ENCODE data around the gene EBPL.
"Not testable (repeated sequence)": the region's sequence is repeated elsewhere in the genome, so short reads cannot be mapped to it uniquely, and the experiment has no call there.

EBPL gene

DNA sequence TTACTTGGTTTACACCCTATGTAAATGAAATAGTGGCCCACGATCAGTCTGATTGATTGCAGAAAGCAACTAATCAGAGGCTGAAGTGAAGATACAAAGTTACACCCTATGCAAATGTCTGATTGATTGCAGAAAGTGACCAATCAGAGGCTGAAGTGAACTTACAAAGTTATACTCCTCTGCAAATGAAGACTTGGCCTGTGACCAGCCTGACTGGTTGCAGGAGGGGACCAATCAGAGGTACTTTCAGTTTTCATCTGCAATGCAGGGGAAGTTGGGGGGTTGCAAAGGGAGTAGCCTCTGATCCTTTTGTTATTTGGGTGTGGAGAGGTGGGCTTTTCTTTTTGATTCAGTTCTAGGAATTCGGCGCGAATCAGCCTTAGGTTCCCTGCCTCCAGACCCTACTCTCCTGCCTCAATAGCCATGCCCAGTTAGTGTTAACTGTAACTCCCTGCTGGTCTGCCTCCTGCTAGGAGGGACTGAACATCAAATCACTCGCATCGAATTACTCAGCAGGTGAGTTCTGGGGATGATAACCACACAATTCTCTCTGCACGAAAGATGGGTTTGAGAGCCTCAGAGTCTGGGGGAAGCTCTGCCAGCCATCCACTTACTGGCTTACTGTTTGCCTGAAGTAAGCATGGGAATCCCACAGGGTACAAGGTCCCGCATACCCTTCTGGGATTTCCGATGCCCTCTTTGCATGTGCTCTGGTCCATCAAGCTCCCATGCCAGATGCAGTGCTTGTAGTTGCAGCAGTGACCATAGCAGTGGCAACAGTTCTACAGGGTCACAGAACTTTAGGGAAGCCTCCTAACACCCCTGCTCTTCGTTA lies 55.5 kb downstream of the EBPL start:
- no peak for DNase-seq (ENCODE audit: low read depth)

DNA sequence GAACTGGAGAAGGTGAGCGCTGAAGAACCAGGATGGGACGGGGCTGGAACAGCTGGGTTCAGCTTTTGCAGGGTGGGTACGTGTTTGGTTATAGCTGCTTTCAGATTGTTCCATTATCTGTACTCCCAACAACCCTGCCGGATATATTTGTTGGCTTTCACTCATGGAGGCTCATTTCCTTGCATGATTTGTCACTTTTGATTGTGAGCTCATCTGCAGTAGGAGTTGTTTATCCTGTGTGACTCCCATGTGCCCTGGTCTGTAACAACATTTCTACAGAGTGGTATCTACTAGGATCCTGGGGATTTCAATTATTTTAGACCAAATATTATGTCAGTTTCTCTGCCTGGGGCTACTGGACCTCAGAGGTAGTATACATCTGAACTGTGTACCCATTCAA lies 57.6 kb downstream of the EBPL start:
- no peak for DNase-seq (ENCODE audit: low read depth)

DNA sequence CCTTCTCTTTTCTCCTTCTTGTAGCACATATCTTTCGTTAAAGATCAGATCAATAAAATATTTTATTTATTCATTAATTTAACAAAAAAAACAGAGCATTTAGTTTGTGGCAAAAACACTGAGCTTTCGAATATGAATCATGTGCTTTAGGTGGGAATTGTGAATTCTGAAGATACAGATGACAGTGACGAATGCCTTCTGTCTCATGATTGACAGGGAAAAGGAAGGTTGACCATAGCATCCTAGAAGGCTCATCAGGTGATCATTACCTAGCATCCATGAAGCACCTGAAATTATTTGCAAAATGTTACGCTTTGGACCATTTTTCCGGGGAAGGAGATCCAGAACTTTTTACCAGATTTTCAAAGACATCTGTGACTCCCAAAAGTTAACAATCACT lies 59.1 kb downstream of the EBPL start:
- DNase-seq (ENCODE audit: low read depth) = no peak

DNA sequence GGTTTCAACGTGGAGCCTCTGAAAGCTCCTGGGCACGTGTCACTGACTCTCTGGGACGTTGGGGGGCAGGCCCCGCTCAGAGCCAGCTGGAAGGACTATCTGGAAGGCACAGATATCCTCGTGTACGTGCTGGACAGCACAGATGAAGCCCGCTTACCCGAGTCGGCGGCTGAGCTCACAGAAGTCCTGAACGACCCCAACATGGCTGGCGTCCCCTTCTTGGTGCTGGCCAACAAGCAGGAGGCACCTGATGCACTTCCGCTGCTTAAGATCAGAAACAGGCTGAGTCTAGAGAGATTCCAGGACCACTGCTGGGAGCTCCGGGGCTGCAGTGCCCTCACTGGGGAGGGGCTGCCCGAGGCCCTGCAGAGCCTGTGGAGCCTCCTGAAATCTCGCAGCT lies 60.7 kb downstream of the EBPL start:
- no peak for DNase-seq (ENCODE audit: low read depth)

DNA sequence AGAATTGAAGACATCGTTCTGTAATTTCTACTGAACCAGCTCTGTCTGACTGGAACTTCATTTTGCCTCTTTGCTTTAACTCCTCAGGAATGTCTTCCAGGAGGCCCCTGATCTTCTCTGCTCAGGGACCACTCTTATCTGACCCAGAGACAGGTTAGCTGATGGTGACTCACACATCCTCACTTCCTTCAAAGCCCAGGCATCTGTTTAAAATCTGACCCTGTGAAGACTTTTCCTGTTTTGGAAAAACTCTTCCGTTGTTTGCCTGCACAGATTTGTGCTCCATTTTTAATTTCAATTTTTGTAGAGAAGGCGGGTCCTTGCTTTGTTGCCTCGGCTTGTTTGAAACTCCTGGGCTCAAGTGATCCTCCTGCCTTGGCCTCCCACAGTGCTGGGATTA lies 61.3 kb downstream of the EBPL start:
- no peak for DNase-seq (ENCODE audit: low read depth)

DNA sequence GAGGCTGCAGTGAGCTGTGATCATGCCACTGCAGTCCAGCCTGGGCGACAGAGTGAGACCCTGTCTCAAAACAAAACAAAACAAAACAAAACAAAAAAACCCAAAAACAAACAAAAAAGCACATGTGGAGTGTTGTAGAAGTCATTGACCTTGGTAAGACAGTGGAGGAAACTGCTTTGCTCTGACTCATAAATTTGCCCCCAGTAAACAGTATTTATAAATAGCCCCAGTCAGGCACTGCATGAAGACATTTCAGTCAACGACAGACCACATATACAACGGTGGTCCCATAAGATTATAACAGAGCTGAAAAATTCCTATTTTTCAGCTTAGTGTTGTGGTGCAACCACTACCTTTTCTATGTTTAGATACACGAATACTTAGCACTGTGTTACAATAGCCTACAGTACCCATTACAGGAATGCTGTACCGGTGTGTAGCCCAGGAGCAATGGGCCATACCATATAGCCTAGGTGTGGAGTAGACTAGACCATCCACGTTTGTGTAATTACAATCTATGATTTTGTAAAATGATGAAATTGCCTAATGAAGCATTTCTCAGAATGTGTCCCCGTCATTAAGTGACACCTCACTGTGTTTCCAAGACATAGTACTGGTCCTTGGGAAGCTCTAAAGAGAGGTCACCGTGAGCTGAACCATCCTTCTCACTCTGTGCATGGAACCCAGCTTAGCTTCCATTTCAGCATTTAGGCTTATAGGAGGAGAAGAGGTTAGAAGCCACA lies 61.9 kb downstream of the EBPL start:
- no peak for DNase-seq (ENCODE audit: low read depth)

DNA sequence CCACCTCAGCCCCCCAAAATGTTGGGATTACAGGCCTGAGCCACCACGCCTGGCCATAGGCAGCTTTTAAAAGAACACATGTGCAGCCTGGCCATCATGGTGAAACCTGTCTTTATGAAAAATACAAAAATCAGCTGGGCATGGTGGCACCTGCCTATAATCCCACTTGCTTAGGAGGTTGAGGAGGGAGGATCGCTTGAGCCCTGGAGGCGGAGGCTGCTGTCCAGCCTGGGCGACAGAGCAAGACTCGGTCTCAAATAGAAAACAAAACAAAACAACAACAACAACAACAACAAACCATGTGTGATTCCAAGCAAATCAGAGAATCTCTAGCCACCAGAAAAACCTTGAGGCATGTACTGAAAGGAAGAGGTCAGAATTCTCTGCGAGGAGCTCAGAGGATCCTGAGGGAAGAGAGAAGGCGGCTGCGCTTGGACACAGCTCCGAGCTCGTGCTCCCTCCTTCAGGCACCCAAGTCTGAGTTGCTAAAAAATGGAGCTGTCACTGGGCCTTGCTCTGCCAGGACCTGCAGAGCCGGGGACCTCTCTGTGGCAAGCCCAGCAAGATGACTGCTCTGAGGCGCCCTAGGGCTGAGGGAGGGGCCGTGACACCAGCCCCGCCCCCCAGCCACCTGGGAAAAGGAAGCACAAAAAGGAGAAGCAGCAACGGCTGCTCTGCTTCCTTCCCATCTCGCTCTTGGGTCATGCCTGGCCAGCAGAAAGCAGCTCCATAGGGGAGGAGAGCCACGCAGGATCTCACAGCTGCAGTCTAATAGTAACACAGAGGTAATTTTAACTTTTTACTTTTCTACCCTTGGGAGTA lies 63.2 kb downstream of the EBPL start, which contains the start of gene ARL11:
ARL11 (plus strand) TSS at position 677 of the 822 bp plus-strand sequence. CDS start 1,941 bp downstream, outside the sequence.
- peak; percentile 20 for DNase-seq (ENCODE audit: low read depth)

DNA sequence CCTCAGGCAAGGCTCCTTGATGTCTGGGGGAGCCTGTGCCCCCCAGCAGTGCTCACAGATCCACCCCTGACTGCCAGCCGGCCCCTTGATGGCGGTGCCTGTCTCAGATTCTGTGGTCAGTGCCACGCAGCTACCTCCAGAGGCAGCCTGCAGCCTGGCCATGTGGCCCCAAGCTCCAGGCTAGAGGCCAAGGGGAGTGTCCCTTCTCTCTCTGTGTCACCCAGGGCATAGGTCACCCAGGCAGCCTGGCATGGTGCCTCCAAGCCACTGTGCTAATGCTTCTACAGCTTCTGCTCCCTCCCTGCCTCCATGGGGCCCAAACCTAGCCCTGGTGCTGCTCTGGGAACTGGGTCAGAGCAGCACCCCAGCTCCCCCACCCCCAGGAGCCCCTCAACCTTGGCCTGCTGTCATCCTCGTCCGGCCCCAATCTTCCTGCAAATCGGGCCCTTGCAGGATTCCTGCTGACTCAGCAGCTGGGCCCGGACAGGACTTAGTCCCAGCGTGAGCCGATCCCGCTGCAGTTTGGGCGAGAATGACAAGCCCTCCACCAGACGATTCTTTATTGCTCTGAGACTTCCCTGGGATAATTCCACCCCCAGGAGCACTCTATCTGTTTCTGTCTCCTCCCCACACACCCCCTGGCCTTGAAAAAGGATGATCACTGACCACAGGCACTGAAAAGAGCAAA lies 65.8 kb downstream of the EBPL start:
- no peak for DNase-seq (ENCODE audit: low read depth)

DNA sequence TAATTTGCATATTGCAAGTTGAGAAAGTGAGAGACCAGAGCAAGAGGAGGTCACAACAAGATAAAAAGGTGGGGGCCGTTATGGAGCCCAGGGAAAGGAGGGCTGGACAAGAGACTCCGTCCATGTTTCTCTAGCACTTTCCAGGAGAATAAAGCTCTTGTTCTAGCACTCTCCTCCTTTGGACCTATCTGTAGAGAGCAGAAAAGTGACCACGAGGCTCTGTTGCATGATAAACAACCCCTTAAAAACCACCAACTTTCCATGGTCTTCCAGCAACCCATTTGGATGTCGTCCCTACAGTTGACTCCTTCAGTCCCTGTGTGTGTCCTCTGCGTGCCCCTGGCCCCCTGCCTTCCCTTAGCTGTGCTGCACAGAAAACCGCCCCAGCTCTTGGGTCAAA lies 67.1 kb downstream of the EBPL start:
- DNase-seq (ENCODE audit: low read depth) = no peak

DNA sequence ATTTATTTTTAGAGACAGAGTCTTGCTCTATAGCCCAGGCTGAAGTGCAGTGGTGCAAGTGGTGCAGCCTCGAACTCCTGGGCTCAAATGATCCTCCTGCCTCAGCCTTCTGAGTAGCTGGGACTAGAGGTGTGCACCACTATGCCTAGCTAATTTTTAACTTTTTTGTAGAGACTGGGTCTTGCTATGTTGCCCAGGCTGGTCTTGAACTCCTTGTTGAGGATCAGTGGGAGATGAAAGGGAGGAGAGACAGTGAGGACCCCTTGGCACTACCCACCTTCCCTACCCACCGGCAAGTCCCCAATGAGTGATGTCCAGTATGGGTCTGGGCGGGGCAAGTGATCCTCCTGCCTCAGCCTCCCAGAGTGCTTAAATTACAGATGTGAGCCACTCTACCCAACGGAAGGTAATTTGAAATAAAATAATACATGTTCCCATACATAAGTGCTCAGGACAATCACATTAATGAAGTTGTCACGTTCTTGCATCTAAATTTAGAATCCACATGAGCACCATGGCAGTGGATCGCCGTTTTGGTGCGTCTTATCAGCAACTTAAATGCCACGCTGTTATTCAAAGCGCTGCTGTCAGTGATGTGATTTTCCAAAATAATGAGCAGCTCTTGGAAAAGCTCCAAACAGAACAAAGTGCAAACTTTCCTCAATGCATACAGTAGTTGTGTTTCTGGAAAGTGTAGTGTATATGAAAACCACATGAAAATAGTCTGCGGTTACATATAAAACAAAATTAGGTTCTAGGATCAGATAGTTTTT lies 68.9 kb downstream of the EBPL start:
- no peak for DNase-seq (ENCODE audit: low read depth)

DNA sequence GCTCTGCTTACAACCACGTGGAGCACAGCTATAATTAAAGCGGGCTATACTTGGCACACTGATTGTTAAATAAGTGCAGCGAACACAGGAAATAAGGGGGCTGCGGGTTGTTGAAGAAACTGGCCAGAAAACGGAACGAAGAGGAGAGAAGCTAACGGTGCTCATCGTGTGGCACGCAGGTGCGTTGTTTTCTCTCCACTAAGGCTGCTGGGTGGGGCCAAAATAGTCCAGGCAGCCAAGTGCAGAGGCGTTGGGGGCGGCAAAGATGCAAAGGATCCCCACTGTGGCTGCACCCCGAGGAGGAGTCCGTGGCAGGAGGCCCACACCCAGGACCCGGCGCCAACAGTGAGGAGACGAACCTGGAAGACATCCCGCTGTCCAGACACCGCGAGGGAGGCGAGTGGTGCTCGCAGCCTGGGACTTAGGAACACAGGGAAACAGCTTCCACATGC lies 71.1 kb downstream of the EBPL start:
- no peak for DNase-seq (ENCODE audit: low read depth)

DNA sequence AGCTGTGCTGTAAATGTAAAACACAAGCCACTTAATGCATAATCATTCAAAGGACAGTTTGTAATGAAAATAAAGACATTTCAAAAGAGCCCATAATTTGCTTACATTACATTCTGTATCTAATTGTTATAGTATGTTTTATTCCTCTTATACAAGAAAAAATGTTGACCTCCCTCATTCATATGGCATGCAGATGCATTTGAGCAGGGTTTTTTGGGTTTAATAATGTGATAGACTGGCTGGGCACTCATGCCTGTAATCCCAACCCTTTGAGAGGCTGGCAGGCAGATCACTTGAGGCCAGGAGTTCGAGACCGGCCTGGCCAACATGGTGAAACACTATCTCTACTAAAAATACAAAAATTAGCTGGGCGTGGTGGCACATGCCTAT lies 74.6 kb downstream of the EBPL start:
- DNase-seq (ENCODE audit: low read depth) = no peak

DNA sequence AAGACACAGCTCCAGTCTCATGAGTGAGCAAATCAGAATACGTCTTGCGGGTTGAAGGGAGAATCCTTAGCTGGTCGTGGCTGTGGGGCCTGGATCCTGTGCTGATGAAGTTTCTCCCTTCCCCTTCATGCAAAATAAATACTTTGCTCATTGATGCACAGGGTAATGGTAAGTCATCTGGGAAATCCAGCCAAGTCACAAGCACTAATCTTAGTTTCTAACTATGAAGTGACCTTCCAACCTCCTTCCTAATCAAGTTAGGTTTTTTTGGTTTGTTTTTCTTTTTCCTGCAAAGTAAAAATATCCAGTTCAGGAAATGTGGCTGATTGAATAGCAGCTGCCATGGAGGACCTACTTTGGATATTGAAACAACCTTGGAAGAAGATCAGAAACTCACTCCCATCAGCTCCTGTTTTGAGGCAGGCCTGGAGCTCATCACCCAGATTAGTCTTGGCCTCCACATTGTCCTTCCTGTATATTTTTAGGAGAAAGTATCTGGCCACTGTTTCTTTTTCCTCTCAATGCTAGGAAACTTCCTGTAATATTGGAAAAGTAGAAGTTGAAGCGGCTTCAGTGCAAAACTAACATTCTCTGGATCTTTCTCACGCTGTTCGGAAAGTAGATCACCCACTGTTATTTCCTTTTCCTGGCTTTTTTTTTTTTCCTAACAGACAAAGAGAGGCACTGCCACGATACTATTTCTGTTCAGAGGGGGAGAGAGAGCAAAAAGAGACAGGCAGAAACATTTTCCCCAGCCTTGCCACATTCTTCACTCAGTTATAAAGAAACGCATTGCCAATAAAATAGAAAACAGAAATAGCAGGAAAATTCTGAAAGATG lies 75.2 kb downstream of the EBPL start:
- DNase-seq (ENCODE audit: low read depth) = no peak

DNA sequence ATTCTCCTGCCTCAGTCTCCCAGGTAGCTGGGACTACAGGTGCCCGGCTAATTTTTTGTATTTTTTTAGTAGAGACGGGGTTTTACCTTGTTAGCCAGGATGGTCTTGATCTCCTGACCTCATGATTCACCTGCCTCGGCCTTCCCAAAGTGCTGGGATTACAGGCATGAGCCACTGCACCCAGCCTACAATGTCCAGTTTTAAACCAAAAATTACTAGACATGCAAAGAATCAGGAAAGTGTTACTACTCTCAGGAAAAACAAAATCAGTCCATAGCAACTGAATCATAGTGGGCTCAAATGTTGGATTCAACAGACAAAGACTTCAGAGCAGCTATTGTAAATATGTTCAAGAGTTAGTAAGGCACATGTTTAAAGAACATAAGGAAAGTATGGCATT lies 79.2 kb downstream of the EBPL start:
- DNase-seq (ENCODE audit: low read depth) = not testable (repeated sequence)

Measured in activated T-helper 1 cell treated with Interleukin-2 at 50 U/mL for 16 hours (primary cell).